ENCODE data around the gene ARID2. TPM values are rescaled to one million over a fixed set of nuclear protein-coding genes. Genes with fewer than 3 reads are reported as not detected.

Gene ARID2
- total RNA-seq, 2 experiments from 2014 or later, result 27.7 to 28.3 TPM

GRCh38 chr12:45732936-45733335, 3.4 kb downstream of the ARID2 start:
- Mint-ChIP-seq H3K9me3 (peaks cover 3% of the 10 kb centered on the region), H3K4me1 (ENCODE audit: low read depth) (peaks cover 42% of the 10 kb centered on the region), H3K4me3 (peak overlapping the region; percentile 57), H3K36me3 (ENCODE audit: low read depth) (peaks cover 29% of the 10 kb centered on the region), H3K27me3 (ENCODE audit: low read depth) (no peaks in the 10 kb centered on the region), H3K27ac (peak overlapping the region; percentile 86)
- intact Hi-C loops (cut with micrococcal nuclease), result no loop called here
- DNase-seq, result no peak
- CTCF ChIA-PET, result interaction anchor here (1.8 to 2.3 kb wide), 2 partner anchors 13 to 189 kb away, joined by 7 to 8 read pairs; no protein-coding TSS in a partner anchor

- CTCF ChIA-PET, result no interaction called here
Observed at GRCh38 chr12:45737638-45738037, 8.1 kb downstream of the ARID2 start.

GRCh38 chr12:45742590-45742989, 13.1 kb downstream of the ARID2 start:
- H3K36me3 Mint-ChIP-seq (ENCODE audit: low read depth), result peaks cover 16% of the 10 kb centered on the region
- no peak overlapping the region for H3K27ac Mint-ChIP-seq
- CTCF ChIA-PET, result interaction anchor here (0.7 to 3.1 kb wide), 6 partner anchors 13 to 488 kb away, joined by 3 to 12 read pairs (median 4); no protein-coding TSS in a partner anchor
- H3K4me3 Mint-ChIP-seq, result no peak overlapping the region
- no peak for DNase-seq
- H3K27me3 Mint-ChIP-seq (ENCODE audit: low read depth), result no peaks in the 10 kb centered on the region
- peaks cover 49% of the 10 kb centered on the region for H3K4me1 Mint-ChIP-seq (ENCODE audit: low read depth)
- intact Hi-C loops (cut with micrococcal nuclease), result no loop called here
- peaks cover 2% of the 10 kb centered on the region for H3K9me3 Mint-ChIP-seq

More at GRCh38 chr12:45737638-45738037, 8.1 kb downstream of the ARID2 start:
- H3K4me1 Mint-ChIP-seq (ENCODE audit: low read depth), result peaks cover 61% of the 10 kb centered on the region
- intact Hi-C loops (cut with micrococcal nuclease), result no loop called here
- H3K27me3 Mint-ChIP-seq (ENCODE audit: low read depth), result no peaks in the 10 kb centered on the region
- no peak overlapping the region for H3K27ac Mint-ChIP-seq
- no peak for DNase-seq
- peaks cover 4% of the 10 kb centered on the region for H3K9me3 Mint-ChIP-seq
- peaks cover 30% of the 10 kb centered on the region for H3K36me3 Mint-ChIP-seq (ENCODE audit: low read depth)
- H3K4me3 Mint-ChIP-seq, result no peak overlapping the region

DNA sequence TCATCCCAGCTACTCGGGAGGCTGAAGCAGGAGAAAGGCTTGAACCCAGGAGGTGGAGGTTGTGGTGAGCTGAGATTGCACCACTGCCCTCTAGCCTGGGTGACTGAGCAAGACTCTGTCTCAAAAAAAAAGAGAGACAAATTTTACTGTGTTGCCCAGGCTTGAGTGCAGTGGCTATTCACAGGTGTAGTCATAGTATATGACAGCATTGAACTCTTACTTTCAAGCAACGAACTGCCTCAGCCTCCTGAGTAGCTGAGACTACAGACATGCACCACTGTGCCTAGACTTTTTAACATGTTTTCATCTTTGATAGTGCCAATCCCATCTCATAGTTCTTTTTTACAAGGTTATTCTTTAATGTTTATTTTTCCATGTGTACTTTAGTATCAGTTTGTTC, 13.7 kb downstream of the ARID2 start:
- peak; percentile 16 for DNase-seq
- no peaks in the 10 kb centered on the region for H3K27me3 Mint-ChIP-seq (ENCODE audit: low read depth)
- H3K4me1 Mint-ChIP-seq (ENCODE audit: low read depth), result peaks cover 51% of the 10 kb centered on the region
- peaks cover 15% of the 10 kb centered on the region for H3K36me3 Mint-ChIP-seq (ENCODE audit: low read depth)
- H3K27ac Mint-ChIP-seq, result no peak overlapping the region
- CTCF ChIA-PET, result interaction anchor here (0.7 to 3.1 kb wide), 7 partner anchors 12 to 489 kb away, joined by 3 to 12 read pairs (median 4); no protein-coding TSS in a partner anchor
- peaks cover 2% of the 10 kb centered on the region for H3K9me3 Mint-ChIP-seq
- intact Hi-C loops (cut with micrococcal nuclease), result loop anchor here (1.0 kb wide), 1 partner anchor 8 kb away; no protein-coding TSS in a partner anchor
- no peak overlapping the region for H3K4me3 Mint-ChIP-seq

DNA sequence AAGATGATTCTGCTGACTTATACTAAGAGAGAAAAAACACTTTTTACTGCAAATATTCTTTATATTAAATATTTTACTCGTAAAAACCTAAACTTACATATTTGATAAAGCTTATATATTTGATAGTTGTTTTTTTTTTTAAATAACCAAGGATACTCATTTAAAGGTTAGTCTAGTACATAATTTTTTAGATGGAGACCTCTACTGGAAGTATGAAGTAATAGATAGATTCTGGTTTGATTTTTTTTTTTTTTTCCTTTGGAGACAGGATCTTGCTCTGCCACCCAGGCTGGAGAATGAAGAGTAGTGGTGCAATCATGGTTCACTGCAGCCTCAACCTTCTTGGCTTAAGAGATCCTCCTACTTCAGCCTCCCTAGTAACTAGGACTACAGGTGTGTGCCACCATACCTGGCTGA, 16.4 kb downstream of the ARID2 start:
- H3K4me1 Mint-ChIP-seq (ENCODE audit: low read depth), result peaks cover 57% of the 10 kb centered on the region
- H3K27me3 Mint-ChIP-seq (ENCODE audit: low read depth), result no peaks in the 10 kb centered on the region
- H3K36me3 Mint-ChIP-seq (ENCODE audit: low read depth), result peaks cover 18% of the 10 kb centered on the region
- intact Hi-C loops (cut with micrococcal nuclease), result loop anchor here (1.0 kb wide), 3 partner anchors 18 to 203 kb away; no protein-coding TSS in a partner anchor
- H3K27ac Mint-ChIP-seq, result no peak overlapping the region
- no peak overlapping the region for H3K4me3 Mint-ChIP-seq
- no peak for DNase-seq
- CTCF ChIA-PET, result interaction anchor here (0.5 to 3.8 kb wide), 14 partner anchors 11 to 784 kb away, joined by 3 to 27 read pairs (median 4); no protein-coding TSS in a partner anchor
- H3K9me3 Mint-ChIP-seq, result peaks cover 2% of the 10 kb centered on the region

- CTCF ChIA-PET, result interaction anchor here (0.7 to 1.4 kb wide), 2 partner anchors 10 to 213 kb away, joined by 4 to 5 read pairs; no protein-coding TSS in a partner anchor
- no peaks in the 10 kb centered on the region for H3K9me3 Mint-ChIP-seq
- intact Hi-C loops (cut with micrococcal nuclease), result loop anchor here (5.0 kb wide), 1 partner anchor 624 kb away; no protein-coding TSS in a partner anchor
Observed at GRCh38 chr12:45756666-45757065, 27.2 kb downstream of the ARID2 start.

GRCh38 chr12:45757172-45757571, 27.7 kb downstream of the ARID2 start:
- Mint-ChIP-seq H3K9me3 (no peaks in the 10 kb centered on the region), H3K36me3 (ENCODE audit: low read depth) (peaks cover 11% of the 10 kb centered on the region), H3K27me3 (ENCODE audit: low read depth) (no peaks in the 10 kb centered on the region), H3K4me3 (no peak overlapping the region), H3K27ac (no peak overlapping the region), H3K4me1 (ENCODE audit: low read depth) (peaks cover 46% of the 10 kb centered on the region)
- no peak for DNase-seq
- intact Hi-C loops (cut with micrococcal nuclease), result loop anchor here (5.0 kb wide), 1 partner anchor 625 kb away; no protein-coding TSS in a partner anchor
- CTCF ChIA-PET, result interaction anchor here (0.7 to 1.4 kb wide), 2 partner anchors 11 to 213 kb away, joined by 4 to 5 read pairs; no protein-coding TSS in a partner anchor

More at GRCh38 chr12:45756666-45757065, 27.2 kb downstream of the ARID2 start:
- no peaks in the 10 kb centered on the region for H3K27me3 Mint-ChIP-seq (ENCODE audit: low read depth)
- H3K27ac Mint-ChIP-seq, result no peak overlapping the region
- H3K4me1 Mint-ChIP-seq (ENCODE audit: low read depth), result peaks cover 41% of the 10 kb centered on the region
- H3K36me3 Mint-ChIP-seq (ENCODE audit: low read depth), result peaks cover 11% of the 10 kb centered on the region
- H3K4me3 Mint-ChIP-seq, result no peak overlapping the region
- DNase-seq, result no peak

DNA sequence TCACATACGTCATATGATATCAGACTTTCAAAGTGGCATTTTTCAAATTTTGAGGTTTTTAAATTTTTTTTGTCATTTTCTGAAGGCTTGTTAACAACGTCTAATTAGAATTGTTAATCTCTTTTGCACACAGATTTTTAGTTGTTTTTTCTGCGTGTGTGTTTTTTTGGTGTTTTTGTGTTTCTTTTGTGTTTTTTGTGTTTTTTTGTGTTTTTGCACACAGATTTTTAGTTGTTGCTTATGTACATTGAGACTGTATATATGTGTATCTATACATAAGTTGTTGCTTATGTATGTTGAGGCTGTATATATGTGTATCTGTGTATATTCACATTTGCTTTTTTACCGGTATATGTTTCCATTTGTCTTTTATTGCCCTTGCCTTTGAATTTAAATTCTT, 30.8 kb downstream of the ARID2 start:
- no peak for DNase-seq
- no peak overlapping the region for H3K4me3 Mint-ChIP-seq
- H3K27ac Mint-ChIP-seq, result no peak overlapping the region
- H3K9me3 Mint-ChIP-seq, result no peaks in the 10 kb centered on the region
- peaks cover 48% of the 10 kb centered on the region for H3K4me1 Mint-ChIP-seq (ENCODE audit: low read depth)
- no peaks in the 10 kb centered on the region for H3K27me3 Mint-ChIP-seq (ENCODE audit: low read depth)
- intact Hi-C loops (cut with micrococcal nuclease), result no loop called here
- H3K36me3 Mint-ChIP-seq (ENCODE audit: low read depth), result peaks cover 6% of the 10 kb centered on the region
- CTCF ChIA-PET, result interaction anchor here (0.6 to 2.1 kb wide), 3 partner anchors 15 to 245 kb away, joined by 3 to 7 read pairs (median 5); no protein-coding TSS in a partner anchor

GRCh38 chr12:45762185-45763110, 32.9 kb downstream of the ARID2 start:
- CTCF ChIA-PET, result interaction anchor here (0.5 to 1.6 kb wide), 9 partner anchors 10 to 406 kb away, joined by 3 to 8 read pairs (median 3); no protein-coding TSS in a partner anchor
- peaks cover 47% of the 10 kb centered on the region for H3K4me1 Mint-ChIP-seq (ENCODE audit: low read depth)
- H3K27me3 Mint-ChIP-seq (ENCODE audit: low read depth), result no peaks in the 10 kb centered on the region
- H3K27ac Mint-ChIP-seq, result no peak overlapping the region
- H3K36me3 Mint-ChIP-seq (ENCODE audit: low read depth), result peaks cover 6% of the 10 kb centered on the region
- no peak overlapping the region for H3K4me3 Mint-ChIP-seq
- intact Hi-C loops (cut with micrococcal nuclease), result loop anchor here (1.0 kb wide), 2 partner anchors 228 to 243 kb away; partner anchors contain the start of gene SCAF11
- no peaks in the 10 kb centered on the region for H3K9me3 Mint-ChIP-seq
- no peak for DNase-seq

- no peak overlapping the region for H3K4me3 Mint-ChIP-seq
- DNase-seq, result no peak
- H3K36me3 Mint-ChIP-seq (ENCODE audit: low read depth), result peaks cover 7% of the 10 kb centered on the region
- H3K4me1 Mint-ChIP-seq (ENCODE audit: low read depth), result peaks cover 47% of the 10 kb centered on the region
- intact Hi-C loops (cut with micrococcal nuclease), result no loop called here
- no peak overlapping the region for H3K27ac Mint-ChIP-seq
- no peaks in the 10 kb centered on the region for H3K27me3 Mint-ChIP-seq (ENCODE audit: low read depth)
- CTCF ChIA-PET, result interaction anchor here (0.6 to 1.6 kb wide), 5 partner anchors 12 to 99 kb away, joined by 3 to 5 read pairs (median 3); no protein-coding TSS in a partner anchor
- H3K9me3 Mint-ChIP-seq, result peaks cover 4% of the 10 kb centered on the region
Observed at GRCh38 chr12:45763381-45763780, 33.9 kb downstream of the ARID2 start.

- peaks cover 10% of the 10 kb centered on the region for H3K9me3 Mint-ChIP-seq
- H3K27ac Mint-ChIP-seq, result no peak overlapping the region
- peaks cover 20% of the 10 kb centered on the region for H3K36me3 Mint-ChIP-seq (ENCODE audit: low read depth)
- H3K27me3 Mint-ChIP-seq (ENCODE audit: low read depth), result no peaks in the 10 kb centered on the region
- no peak overlapping the region for H3K4me3 Mint-ChIP-seq
- CTCF ChIA-PET, result interaction anchor here (0.7 kb wide), 2 partner anchors 13 to 15 kb away, joined by 3 to 4 read pairs; no protein-coding TSS in a partner anchor
- H3K4me1 Mint-ChIP-seq (ENCODE audit: low read depth), result peaks cover 51% of the 10 kb centered on the region
- no peak for DNase-seq
- intact Hi-C loops (cut with micrococcal nuclease), result no loop called here
Observed at GRCh38 chr12:45768194-45768593, 38.7 kb downstream of the ARID2 start.

DNA sequence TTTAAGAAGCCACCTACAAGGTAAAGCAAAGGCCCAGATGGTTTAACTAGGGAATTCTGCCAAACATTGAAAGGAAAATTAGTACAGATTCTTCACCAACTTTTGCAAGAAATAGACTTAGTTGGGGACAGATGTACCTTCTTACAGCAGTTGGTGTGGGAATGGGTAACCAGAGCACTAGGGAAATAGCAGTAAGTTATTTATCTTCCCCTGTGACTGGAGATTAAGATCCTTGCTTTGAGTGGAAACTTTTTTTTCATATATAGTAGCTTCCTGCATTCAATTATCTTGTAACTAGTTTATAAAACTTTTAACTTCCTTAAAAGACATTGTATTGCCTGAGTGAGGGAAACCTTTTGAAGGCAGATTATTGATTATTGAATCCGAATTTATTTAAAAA, 44.2 kb downstream of the ARID2 start:
- CTCF ChIA-PET, result interaction anchor here (0.6 kb wide), 1 partner anchor 12 kb away, joined by 4 read pairs; no protein-coding TSS in a partner anchor
- intact Hi-C loops (cut with micrococcal nuclease), result no loop called here

More for the DNA sequence above, 44.2 kb downstream of the ARID2 start:
- Mint-ChIP-seq H3K27me3 (ENCODE audit: low read depth) (no peaks in the 10 kb centered on the region), H3K27ac (no peak overlapping the region), H3K9me3 (peaks cover 5% of the 10 kb centered on the region), H3K4me3 (no peak overlapping the region), H3K4me1 (ENCODE audit: low read depth) (peaks cover 50% of the 10 kb centered on the region), H3K36me3 (ENCODE audit: low read depth) (peaks cover 12% of the 10 kb centered on the region)
- DNase-seq, result no peak
